ENCODE measurements around the gene METTL2B.
A peak's percentile ranks its signal among the peaks of the same experiment; 100 is the strongest.
"Not testable (repeated sequence)": the region's sequence is repeated elsewhere in the genome, so short reads cannot be mapped to it uniquely, and the experiment has no call there.

Gene METTL2B

DNA sequence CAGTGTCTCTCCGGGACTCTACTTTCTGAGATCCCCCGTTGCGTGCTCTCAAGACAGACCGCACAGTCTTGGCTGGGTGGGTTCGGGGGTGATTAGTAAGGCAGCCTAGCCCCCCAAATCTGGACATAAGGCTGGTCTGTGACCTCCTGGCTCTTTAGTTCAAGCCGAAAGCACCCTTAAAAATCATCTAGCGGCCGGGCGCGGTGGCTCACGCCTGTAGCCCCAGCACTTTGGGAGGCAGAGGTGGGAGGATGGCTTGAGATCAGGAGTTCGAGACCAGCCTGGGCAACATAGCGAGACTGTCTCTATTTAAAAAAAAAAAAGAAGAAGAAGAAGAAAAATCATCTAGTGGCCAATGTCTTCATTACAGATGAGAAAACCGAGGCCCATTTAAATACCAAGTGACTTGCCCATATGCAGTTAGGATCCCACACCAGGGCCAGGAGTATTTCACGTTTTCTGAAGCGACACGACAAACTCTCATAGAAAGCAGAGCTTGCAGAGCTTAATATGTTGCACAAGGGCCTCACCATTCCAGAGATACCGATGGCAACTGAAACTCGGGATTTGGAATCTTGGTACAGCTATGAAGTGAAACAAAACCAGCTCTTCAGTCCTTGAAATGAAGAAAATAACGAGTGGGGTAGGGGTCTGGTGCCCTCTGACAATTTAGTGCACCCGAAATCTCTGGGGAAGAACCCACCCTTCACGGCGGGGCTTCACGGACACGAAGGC is 21.6 kb upstream of the METTL2B start:
- DNase-seq (ENCODE audit: low read depth in 2 of 2): no peak

DNA sequence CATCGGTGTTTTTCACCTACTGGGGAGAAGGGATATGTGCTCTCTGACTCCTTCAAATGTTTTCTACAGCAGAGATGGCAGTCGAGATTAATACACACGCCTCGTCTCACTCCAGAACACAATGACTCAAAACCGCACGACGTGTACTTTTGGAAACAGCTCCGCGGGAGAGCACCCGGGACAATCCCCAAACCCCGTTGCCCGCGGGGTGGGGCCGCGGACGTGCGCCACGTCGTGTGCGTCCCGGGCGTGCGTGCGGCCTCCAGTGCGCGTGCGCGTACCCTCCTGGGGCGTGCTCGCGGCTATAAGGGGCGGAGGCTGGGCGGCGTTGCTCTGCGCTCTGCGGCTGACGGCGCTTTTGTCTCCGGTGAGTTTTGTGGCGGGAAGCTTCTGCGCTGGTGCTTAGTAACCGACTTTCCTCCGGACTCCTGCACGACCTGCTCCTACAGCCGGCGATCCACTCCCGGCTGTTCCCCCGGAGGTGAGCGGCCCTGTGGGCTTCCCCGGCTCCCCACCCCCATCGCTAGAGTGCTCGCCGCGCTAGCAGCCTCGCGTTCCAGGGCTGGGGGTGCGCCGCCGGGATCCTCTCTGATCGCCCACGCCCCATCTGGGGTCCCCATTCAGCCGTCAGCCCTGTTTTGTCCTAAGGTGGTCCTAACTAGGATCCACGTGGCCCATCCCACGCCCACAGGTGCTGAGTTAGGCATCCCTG is 20.8 kb upstream of the METTL2B start, which contains the start of gene HILPDA:
Gene HILPDA, plus strand, starts transcription at position 336 of the 712 bp plus-strand sequence. CDS start 1,391 bp downstream, outside the sequence.
- DNase-seq (ENCODE audit: low read depth in 2 of 2): peak; percentile 91 to 93

DNA sequence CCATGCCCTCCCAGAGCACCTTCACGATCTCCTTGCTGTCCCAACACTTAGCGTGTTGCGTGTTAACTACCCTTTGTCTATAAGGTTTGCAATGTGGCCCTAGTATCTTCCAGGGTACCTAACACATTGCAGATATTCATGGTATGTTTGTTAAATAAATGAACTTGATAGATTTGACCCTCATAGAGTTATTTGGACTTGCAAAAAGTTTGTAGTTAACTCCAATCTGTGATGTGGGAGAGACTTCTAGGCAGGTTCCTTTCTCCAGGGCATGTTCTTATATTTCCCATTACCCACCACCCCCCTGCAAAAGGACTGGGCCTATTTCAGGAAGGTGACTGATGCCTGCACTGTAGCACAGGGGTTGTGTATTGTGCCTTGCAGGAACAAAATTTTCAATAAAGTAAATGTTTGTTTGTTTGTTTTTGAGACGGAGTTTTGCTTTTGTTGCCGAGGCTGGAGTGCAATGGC is 20.3 kb upstream of the METTL2B start:
- no peak for DNase-seq (ENCODE audit: low read depth in 2 of 2)

DNA sequence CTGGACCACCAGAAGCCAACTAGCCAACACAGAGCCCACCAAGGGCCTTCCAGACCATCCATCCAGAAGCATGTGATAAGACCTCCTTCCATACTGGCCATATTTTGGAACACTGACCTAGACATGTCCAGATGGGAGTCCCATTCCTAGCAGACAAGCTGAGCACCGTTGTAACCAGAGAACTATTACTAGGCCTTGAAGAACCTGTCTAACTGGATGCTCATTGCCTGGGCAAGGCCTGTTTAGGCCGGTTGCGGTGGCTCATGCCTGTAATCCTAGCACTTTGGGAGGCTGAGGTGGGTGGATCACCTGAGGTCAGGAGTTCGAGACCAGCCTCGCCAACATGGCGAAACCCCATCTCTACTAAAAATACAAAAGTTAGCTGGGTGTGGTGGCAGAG is 19.2 kb upstream of the METTL2B start:
- DNase-seq (ENCODE audit: low read depth in 2 of 2): not testable (repeated sequence)

- DNase-seq (ENCODE audit: low read depth in 2 of 2): no peak
These were observed 17.6 kb upstream of the METTL2B start for GRCh38 chr7:128458956-128459355.

DNA sequence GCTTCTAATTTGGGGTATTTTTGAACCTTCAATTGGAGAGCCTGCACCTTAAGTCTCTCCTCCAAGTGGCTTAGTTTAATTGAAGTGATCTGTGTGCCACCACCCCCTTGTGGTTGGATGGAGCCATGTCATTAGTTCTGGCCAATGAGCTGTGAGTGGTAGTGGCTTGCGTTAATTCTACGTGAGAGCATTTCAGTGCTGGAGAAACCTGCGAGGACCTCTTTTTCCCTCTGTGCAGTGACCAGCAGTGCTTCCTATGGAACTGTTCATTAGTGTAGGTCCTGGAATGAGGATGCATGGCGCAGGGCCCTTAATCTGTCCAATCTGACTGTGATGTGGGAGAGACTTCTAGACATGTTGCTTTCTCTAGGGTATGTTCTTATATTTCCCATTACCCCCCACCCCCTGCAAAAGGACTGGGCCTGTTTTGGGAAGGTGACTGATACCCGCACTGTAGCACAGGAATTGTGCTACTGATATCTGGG is 17.1 kb upstream of the METTL2B start:
- DNase-seq (ENCODE audit: low read depth in 2 of 2): peak; percentile 25 to 58

DNA sequence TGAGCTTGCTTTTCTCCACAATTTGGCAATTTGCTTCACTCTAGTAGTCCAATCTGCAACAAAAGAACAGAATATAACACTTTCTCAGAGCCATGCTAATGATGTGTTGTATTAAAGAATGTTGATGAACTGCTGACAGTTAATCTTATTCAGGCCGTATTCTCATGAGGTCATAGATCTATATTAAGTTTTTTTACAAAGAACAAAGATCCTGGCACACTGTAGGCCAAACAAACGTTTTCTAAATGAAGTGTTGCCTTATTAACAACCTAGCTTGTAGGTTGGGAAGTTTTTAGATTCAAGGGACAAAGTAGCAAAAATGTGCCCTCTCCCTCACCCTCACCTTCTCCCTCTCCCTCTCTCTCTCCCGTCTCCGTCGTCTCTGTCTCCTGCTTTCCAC is 14.1 kb upstream of the METTL2B start:
- DNase-seq (ENCODE audit: low read depth in 2 of 2): no peak

DNA sequence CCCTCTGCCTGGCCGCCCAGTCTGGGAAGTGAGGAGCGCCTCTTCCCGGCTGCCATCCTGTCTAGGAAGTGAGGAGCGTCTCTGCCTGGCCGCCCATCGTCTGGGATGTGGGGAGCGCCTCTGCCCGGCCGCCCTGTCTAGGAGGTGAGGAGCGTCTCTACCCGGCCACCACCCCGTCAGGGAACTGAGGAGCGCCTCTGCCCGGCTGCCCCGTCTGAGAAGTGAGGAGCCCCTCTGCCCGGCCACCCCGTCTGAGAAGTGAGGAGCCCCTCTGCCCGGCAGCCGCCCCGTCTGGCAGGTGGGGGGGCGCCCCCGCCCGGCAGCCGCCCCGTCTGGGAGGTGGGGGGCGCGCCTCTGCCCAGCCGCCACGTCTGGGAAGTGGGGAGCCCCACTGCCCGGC is 13.2 kb upstream of the METTL2B start:
- DNase-seq (ENCODE audit: low read depth in 2 of 2): not testable (repeated sequence)

DNA sequence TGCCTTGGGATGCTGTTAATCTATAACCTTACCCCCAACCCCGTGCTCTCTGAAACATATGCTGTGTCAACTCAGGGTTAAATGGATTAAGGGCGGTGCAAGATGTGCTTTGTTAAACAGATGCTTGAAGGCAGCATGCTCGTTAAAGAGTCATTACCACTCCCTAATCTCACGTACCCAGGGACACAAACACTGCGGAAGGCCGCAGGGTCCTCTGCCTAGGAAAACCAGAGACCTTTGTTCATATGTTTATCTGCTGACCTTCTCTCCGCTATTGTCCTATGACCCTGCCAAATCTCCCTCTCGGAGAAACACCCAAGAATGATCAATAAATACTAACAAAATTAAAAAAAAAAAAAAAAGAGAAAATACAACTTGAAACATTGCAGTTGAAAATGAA is 12.6 kb upstream of the METTL2B start:
- not testable (repeated sequence) for DNase-seq (ENCODE audit: low read depth in 2 of 2)

DNA sequence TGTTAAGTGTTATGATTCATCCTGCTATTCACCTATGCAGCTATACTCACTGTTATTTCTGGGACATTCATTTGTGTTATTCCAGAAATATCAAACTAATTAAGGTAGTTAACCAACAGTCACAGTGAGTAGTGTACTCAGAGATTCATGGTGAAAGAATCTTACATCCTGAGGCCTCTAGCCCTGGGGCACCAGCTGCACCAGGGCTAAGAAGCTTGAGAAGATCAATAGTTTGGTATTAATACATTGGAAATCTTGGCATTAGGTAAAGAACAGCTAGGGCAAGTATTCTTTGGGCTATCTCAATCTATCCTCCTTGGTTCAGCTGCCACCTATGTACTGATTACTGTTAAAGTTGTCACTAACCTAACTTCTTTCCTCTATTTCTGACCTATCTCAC is 9.7 kb upstream of the METTL2B start:
- DNase-seq (ENCODE audit: low read depth in 2 of 2): not testable (repeated sequence)

DNA sequence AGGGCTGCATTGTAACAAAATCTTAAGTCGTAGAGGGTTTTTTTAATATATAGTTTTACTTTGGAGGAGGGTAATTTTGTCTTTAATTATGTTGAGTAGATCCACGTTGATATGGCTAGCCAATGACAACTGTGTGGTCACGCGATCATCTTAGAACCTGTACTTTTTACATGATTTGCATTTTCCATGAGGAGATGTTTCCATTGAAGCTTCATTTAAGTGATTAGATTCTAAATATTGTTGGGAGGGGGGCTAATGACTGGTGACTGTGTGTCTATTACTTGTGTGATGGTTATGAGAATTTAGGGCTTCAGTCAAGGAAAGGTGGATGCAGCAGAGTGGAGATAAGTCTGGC is 765 bp downstream of the METTL2B start:
- DNase-seq (ENCODE audit: low read depth in 2 of 2): not testable (repeated sequence)

- not testable (repeated sequence) for DNase-seq (ENCODE audit: low read depth in 2 of 2)
These were observed 2.5 kb downstream of the METTL2B start for GRCh38 chr7:128479082-128479481.

DNA sequence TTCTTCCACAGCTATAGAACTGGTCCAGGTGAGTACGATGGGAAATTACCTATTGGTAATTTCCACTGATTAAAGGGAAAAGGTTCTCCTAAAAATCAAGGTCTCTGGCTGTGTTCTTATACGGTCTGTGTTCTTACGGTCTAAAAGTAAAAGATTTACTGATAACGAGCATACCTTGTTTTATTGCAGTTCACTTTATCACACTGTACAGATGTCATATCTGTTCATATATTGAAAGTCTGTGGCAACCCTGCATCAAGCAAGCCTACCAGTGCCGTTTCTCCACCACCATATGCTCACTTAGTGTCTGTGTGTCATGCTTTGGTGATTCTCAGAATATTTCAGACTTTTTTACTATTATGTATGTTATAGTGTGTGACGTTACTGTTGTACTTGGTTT is 11.6 kb downstream of the METTL2B start:
- DNase-seq (ENCODE audit: low read depth in 2 of 2): not testable (repeated sequence)

GRCh38 chr7:128497405-128497804 is 20.9 kb downstream of the METTL2B start:
- DNase-seq (ENCODE audit: low read depth in 2 of 2): no peak

DNA sequence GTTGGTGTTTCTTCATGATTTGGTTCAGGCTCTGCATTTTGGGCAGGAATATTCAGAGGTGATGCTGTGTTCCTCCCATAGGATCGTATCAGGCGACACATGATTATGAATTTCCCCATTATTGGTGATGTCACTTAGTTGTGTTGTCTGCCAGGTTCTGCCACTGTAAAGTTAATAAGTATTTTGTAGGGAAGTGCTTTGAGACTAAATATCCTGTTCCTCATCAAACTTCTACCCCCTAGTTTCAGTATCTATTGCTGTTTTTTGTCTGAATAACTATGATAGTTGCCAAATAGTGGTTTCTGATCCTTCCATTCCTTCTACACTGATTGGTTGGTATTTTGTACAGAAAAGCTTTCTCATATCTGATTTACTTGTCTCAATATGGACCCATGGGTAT is 28.9 kb downstream of the METTL2B start:
- not testable (repeated sequence) for DNase-seq (ENCODE audit: low read depth in 2 of 2)

DNA sequence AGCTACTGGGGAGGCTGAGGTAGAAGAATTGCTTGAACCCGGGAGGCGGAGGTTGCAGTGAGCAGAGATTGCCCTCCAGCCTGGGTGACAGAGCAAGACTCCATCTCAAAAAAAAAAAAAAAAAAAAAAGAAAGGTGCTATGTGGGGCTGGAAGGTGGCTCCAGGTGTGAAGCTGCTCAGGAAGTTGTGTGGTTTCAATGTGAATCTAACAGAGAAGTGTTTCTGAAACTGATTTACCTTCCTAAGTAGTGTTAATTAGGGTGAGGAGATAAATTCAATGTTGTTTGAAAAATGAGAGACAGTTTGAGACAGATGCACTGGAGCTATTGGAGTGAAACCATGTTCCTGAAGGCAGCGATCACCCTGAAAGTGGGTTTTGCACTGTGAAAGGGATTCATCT is 30.3 kb downstream of the METTL2B start:
- DNase-seq (ENCODE audit: low read depth in 2 of 2): not testable (repeated sequence)

DNA sequence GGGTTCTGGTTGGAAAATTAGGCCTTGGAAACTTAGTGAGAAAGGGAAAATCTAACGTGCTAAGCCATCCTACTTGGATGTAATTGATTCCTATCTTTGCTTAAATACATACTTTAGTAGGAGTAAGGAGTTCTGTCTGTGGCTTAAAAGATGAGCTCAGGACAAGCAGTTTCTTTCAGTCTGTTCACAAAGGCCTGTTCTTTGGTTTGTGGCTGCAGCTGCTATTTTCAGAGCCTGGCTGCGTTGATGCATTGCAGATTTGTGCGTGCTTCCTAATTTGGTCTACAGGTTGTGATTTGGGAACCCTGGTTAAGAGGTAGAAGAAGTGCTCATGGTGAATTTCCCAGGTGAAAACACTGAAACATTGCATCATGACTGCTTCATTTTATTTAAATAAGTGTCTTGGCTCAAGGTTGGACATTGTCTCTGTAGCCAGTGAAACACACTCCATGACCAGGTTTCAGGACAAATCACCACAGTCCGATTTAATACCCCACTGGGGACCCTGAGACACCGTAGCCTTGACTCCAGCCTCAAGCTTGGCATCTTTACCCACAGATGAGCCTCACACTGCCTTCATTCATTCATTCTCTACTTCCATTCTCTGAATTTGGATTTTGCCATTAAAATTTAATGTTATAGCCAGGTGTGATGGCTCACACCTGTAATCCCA is 30.9 kb downstream of the METTL2B start:
- DNase-seq (ENCODE audit: low read depth in 2 of 2): not testable (repeated sequence)

DNA sequence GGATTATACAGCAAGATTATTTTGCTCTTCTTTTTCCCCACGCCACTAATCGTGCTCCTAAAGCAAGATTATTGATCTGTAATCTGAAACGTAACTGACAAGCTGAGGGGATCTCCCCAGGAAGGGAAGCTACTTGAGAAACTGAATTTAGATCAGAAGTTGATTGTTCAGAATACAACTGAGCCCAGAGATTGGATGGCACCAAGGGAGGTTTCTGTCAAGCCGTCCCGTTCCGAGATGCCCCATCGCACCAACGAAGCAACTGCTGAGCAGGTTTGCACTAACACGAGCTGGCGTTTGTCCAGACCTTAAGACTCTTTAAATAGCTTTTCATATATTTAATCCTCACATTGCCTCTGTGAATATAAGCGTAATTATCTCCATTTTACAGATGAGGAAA is 35.1 kb downstream of the METTL2B start:
- DNase-seq (ENCODE audit: low read depth in 2 of 2): not testable (repeated sequence)

DNA sequence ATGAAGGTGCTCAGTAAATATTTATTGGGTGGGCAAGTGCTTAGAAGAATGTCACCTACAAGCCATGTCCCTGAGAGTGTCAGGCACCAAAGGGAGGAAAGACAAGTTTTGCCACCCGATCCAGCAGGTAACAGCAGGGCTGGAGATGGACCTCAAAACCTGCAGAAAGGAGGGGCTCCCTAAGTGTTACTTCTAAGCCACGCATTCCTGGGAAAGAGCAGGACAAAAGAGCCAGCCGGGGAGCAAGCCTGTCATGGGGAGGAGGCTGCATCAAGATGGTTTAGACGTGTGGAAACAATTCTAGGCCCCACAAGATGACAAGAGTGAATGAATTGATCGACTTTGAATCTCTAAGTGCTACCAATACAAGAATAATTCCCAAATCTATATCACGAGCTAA is 38.7 kb downstream of the METTL2B start:
- DNase-seq (ENCODE audit: low read depth in 2 of 2): not testable (repeated sequence)

DNA sequence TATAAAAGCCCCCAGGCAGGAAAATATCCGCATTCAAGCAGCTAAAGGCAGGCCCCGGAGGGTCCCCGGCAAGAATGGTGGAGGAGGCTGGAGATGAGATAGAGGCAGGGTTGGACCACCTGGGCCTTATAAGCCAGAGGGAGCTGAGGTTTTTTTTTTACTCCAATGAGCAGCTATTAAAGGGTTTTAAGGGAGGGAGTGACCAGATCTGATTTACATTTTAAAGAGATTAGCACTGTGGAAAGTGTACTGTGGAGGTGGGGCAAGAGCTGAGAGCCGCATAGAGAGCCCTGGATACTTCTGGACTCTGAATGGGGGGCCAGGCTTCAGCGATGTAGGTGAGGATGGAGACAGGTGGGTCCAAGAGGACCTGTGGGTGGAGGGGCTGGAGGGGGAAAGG is 40.5 kb downstream of the METTL2B start:
- not testable (repeated sequence) for DNase-seq (ENCODE audit: low read depth in 2 of 2)

GRCh38 chr7:128523226-128523931 is 46.8 kb downstream of the METTL2B start:
- DNase-seq (ENCODE audit: low read depth in 2 of 2): peak; percentile 75 to 79

Measured in stimulated activated CD4-positive, alpha-beta T cell treated with anti-CD3 and anti-CD28 coated beads, Interleukin-1b, Interleukin-23, amount 100 ng/mL, for 4 hours (primary cell).